HG03520 (cell line): Measurements from ENCODE around the gene ERC1.

ENCODE experiments used
- ATAC-seq: cut with Tn5 transposase; IDR thresholded peaks from one replicate; pipeline ENCODE4 v1.9.1; 2021; ENCODE audit warnings: mild to moderate bottlenecking, moderate library complexity; ENCODE audit not compliant: unreplicated experiment

ERC1 gene

GRCh38 chr12:1375323-1375722 is 384.3 kb downstream of the ERC1 start:
- no peak for ATAC-seq

GRCh38 chr12:1377117-1377516 is 386.1 kb downstream of the ERC1 start:
- ATAC-seq, result no peak

GRCh38 chr12:1377681-1378080 is 386.7 kb downstream of the ERC1 start:
- ATAC-seq, result no peak

- no peak for ATAC-seq
Observed at GRCh38 chr12:1380171-1380851, 389.3 kb downstream of the ERC1 start.

DNA sequence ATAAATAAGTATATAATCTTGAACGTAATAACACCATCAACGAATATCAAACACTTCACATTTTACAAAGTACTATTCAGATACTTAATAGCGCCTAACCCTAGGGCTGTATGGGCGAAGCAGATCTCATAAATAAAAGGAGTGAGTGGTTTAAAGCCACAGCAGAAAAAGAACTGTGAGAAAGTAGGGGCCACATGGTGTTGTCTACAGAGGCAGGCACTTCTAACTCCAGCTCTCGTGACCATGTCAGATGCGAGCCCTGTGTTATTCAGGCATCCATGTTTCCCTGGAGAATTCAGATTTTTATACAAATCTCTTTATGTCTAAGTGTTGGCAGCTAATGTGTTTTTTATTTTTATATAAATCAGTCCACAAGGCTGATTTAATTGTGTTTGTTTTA is 391.1 kb downstream of the ERC1 start:
- ATAC-seq, result no peak

GRCh38 chr12:1382826-1383225 is 391.8 kb downstream of the ERC1 start:
- ATAC-seq, result no peak

DNA sequence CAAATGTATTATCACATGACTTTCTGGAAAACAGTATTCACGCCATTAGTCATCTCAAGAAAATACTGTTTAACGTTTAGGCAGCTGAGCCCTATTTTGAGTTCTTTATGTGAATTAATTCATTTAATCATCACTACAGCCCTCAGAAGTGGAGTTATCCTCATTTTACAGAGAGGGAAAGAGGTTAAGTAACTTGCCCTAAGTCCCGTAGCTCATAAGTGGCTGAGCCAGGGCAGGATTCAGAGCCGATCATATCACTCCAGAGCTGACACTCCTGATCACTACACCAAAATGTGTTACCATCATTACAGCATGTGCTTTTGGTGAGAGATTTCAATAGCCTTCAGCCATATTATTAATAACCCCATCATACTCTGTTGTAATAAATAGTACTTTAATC is 392.7 kb downstream of the ERC1 start:
- no peak for ATAC-seq

GRCh38 chr12:1384910-1385309 is 393.9 kb downstream of the ERC1 start:
- ATAC-seq, result no peak

DNA sequence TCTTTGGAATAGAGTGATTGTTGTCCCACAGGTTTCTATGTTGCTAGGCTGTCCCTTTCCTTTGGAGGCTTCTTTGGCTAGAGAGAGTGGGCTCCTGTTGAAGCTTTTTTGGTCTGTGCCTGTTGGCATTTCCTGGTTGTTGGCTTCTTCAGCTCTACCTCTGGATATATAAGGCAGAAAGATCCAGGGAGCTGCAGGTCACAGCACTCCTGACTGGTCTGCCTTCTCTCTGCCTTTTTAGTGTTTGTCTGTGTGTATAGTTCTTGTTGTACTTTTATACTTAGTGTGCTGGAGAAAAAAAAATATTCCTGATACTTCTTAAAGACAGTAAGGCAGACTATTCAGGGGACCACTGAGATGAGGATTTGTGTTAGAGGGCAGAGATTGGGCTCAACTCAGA is 400.7 kb downstream of the ERC1 start:
- no peak for ATAC-seq

- ATAC-seq, result no peak
Observed at GRCh38 chr12:1395421-1395955, 404.5 kb downstream of the ERC1 start.

GRCh38 chr12:1398673-1399072 is 407.6 kb downstream of the ERC1 start:
- ATAC-seq, result no peak

- no peak for ATAC-seq
Observed at GRCh38 chr12:1401891-1402290, 410.9 kb downstream of the ERC1 start.

DNA sequence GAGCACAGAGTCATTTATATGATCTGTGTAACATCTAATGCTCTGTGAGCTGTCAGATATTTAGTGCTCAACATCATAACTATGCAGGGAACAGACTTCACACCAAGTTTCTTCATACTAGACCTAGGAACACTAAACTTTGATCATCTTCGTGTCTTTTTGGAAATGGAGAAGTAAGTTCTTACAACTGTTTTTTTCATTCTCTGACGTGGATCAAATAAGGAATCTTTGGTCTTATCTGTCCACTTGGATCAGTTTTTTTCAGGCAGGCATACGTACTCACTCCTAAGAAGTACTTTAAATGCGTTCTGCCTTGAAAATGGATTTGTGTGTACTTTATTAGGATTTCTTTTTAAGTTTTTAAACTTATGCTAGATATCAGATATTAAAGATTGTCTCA is 412.4 kb downstream of the ERC1 start:
- ATAC-seq, result no peak

- ATAC-seq, result no peak
Observed at GRCh38 chr12:1405619-1406018, 414.6 kb downstream of the ERC1 start.

GRCh38 chr12:1410794-1411193 is 419.8 kb downstream of the ERC1 start:
- ATAC-seq, result no peak

DNA sequence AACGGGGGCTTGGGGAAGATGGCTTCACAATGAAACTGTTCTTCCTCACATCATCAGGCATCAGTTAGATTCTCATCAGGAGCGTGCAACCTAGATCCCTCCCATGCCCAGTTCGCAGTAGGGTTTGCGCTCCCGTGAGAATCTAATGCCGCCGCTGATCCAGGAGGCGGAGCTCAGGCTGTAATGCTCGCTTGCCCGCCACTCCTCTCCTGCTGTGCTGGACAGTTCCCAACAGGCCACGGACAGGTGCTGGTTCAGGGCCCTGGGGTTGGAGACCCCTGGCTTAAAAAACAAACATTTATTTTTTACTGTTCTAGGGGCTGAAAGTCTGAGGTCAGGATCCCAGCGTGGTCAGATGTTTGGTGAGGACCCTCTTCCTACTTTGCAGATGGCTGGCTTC is 422.9 kb downstream of the ERC1 start:
- no peak for ATAC-seq

DNA sequence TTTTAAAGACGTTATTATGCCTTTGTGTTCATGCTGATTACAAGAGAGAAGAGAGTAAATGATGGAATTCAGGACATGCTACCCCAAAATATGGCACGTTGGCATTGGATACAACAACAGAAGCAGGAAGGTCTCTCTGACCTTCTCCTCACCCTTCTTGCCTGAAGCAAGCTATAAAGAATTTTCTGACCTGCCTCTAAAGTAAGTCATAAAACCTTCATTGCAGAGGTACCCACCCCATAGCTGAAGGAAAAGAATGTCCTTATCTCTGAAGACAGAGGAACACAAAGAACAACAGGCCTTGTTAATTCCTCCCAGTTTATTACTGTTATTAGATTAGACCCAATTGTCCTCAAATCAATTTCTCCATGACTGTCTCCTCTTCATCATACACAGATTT is 427.1 kb downstream of the ERC1 start:
- no peak for ATAC-seq

GRCh38 chr12:1419849-1420371 is 428.9 kb downstream of the ERC1 start:
- no peak for ATAC-seq

DNA sequence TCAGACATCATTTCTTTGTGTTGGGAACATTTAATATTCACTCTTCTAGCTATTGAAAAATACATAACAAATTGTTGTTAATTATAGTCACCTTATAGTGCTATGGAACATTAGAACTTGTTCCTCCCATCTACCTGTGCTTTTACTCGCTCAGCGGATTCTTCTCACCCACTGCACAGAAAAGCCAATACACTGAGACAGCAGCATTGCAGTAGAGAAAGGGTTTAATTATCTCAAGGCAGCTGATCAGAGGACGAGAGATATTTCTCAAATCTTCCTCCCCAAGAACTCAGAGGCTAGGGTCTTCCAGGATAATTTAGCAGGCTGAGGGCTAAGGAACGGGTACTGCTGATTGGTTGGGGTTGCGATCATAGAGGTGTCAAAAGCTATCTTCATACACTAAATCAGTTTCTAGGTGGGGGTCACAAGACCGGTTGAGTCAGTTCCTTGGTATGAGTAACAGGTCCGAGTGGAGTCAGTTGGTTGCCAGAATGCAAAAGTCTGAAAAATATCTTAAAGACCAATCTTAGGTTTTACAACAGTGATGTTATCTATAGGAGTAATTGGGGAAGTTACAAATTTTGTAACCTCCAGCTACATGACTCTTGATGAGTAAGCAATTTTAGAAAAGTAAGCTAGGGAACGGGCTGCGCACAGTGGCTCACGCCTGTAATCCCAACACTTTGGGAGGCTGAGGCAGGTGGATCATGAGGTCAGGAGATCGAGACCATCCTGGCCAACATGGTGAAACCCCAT is 430.2 kb downstream of the ERC1 start:
- ATAC-seq, result no peak

DNA sequence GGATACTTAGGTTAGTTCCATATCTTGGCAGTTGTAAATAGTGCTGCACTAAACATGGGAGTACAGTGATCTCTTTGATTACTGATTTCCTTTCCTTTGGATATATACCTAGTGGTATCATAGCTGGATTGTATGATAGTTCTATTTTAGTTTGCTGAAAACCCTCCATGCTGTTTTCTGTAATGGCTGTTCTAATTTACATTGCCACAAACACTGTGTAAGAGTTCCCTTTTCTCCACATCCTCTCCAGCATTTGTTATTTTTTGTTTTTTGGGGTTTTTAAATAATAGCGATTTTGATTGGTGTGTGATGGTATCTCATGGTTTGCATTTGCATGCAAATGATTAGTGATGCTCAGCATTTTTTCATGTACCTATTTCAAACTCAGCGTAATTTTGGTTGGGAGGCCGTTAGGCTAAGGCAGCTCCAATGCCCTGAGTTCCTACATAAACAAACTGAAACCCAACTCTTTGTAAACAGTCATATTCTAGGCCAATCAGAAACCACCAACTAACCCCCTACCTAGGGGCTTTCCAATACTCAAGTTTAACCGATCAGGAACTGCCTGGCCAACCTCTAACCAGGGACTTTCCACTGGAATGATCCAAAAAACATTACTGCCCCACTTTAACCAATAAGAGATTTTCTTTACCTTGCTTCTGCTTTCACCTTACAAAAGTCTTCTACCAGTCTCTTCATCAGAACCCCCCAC is 431.7 kb downstream of the ERC1 start:
- ATAC-seq, result no peak

DNA sequence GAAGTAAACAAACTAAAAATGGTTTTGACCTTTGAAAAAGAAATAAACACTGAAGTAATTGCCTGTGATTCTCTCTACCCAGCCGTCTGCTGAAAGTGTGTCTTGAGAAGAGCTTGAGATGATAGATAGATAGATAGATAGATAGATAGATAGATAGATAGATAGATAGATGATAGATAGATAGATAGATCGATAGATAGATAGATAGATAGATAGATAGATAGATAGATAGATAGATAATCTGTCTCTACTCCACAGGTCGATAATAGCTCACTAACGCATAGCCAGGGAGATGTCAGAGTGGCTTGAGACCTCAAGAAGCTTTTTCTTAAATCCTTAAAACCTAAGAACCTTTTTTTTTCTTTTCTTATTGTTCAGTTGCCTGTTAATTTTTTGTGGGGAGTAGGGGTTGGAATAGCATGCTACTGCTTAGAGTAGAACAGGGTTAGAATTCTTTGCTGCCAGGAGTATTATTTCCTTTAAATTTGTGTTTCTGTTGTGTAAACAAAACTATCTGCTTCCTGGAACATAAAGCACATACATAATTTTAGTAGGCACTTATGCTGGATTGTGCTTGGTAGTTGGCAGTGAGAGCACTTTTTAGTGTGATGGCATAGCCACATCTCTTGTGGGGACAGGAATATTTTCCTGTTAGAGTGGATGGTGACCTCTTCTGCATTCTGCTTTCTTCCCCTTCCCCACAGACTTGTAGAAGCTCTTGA is 433.8 kb downstream of the ERC1 start:
- no peak for ATAC-seq
